Astrocyte of the cerebellum (primary cell): ENCODE data around the gene CXCR6.

Experiments
- DNase-seq: peaks from one replicate; pipeline ENCODE4 v3.0.0-alpha.2; 2011; ENCODE audit warnings: low read depth
- H3K4me3 ChIP-seq: 2 replicates; pipeline ENCODE4 v1.5.1; 2011; ENCODE audit warnings: mild to moderate bottlenecking, low read depth, low read length, moderate library complexity
- in situ Hi-C: cut with HindIII; loops from 2 replicates; pipeline ENCODE4 v1.10.0; 2017; ENCODE audit warnings: low sequenced_read_pairs
- TF ChIP-seq, protein P1 (sequence below): IDR thresholded peaks from 2 replicates; pipeline ENCODE4 v1.5.1; 2012; ENCODE audit warnings: low read length, low read depth, moderate library complexity, mild to moderate bottlenecking; ENCODE audit errors: missing control alignments

Gene CXCR6

DNA sequence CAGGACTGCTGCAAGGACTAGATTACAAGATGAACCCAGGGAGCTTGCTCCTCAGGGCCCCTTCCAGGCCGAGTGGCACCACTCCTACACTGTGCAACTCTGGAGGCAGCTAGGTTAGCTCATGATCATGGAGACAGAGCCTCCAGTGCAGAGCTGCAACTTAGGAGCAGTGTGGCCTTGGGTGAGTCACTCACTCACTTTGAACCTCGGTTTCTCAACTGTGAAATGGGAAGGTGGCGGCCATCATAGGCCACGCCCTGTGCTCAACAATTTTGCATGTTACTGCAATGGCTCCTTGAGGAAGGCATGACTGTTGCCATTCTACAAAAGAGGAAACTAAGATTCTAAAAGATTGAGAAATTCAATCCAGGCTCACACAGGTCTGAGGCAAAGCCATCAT is 11.2 kb upstream of the CXCR6 start:
- TF ChIP-seq, protein P1, sequence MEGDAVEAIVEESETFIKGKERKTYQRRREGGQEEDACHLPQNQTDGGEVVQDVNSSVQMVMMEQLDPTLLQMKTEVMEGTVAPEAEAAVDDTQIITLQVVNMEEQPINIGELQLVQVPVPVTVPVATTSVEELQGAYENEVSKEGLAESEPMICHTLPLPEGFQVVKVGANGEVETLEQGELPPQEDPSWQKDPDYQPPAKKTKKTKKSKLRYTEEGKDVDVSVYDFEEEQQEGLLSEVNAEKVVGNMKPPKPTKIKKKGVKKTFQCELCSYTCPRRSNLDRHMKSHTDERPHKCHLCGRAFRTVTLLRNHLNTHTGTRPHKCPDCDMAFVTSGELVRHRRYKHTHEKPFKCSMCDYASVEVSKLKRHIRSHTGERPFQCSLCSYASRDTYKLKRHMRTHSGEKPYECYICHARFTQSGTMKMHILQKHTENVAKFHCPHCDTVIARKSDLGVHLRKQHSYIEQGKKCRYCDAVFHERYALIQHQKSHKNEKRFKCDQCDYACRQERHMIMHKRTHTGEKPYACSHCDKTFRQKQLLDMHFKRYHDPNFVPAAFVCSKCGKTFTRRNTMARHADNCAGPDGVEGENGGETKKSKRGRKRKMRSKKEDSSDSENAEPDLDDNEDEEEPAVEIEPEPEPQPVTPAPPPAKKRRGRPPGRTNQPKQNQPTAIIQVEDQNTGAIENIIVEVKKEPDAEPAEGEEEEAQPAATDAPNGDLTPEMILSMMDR: no peak
- H3K4me3 ChIP-seq: no peak overlapping the region
- DNase-seq: no peak
- in situ Hi-C loops: loop anchor here (25.0 kb wide), 1 partner anchor 155 kb away; no protein-coding TSS in a partner anchor

DNA sequence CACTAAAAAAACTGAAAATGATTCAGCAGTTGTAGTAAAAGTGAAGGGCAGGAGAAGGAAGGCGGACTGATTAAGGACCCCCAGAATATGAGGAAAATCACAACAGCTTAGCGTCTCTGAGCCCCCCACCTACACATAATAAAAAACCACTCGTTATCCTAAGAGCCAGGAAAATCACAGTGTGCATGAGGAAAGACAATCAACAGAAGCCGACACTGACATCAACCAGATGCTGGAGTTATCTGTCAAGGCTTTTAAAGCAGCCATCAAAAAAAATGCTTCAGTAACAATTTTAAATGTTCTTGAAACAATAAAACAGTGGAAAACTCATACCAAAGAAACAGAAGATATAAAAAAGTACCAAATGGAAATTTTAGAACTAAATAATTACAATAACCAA is 9.7 kb upstream of the CXCR6 start:
- DNase-seq: no peak
- no peak overlapping the region for H3K4me3 ChIP-seq
- in situ Hi-C loops: loop anchor here (25.0 kb wide), 1 partner anchor 154 kb away; no protein-coding TSS in a partner anchor
- TF ChIP-seq, protein P1: no peak

DNA sequence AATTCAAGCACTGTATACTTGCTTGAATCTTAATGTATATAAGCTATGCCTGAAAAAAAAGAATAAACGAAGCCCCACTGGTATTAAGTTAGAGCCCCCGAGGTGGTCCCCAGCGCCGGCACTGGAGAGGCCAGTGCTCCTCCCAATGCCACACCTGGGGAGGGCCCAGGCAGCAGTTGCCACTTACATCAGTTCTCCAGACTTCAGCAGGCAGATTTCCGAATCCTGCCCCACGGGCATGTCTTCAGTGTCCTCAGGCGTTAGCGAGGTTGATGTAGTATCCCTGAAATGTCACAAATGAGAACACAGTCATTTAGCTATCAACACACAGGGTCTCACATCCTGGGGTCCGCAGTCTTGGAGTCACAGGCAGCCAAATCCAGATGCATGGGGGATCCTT is 7.0 kb upstream of the CXCR6 start:
- TF ChIP-seq, protein P1: no peak
- no peak overlapping the region for H3K4me3 ChIP-seq
- in situ Hi-C loops: loop anchor here (25.0 kb wide), 1 partner anchor 151 kb away; no protein-coding TSS in a partner anchor
- no peak for DNase-seq

DNA sequence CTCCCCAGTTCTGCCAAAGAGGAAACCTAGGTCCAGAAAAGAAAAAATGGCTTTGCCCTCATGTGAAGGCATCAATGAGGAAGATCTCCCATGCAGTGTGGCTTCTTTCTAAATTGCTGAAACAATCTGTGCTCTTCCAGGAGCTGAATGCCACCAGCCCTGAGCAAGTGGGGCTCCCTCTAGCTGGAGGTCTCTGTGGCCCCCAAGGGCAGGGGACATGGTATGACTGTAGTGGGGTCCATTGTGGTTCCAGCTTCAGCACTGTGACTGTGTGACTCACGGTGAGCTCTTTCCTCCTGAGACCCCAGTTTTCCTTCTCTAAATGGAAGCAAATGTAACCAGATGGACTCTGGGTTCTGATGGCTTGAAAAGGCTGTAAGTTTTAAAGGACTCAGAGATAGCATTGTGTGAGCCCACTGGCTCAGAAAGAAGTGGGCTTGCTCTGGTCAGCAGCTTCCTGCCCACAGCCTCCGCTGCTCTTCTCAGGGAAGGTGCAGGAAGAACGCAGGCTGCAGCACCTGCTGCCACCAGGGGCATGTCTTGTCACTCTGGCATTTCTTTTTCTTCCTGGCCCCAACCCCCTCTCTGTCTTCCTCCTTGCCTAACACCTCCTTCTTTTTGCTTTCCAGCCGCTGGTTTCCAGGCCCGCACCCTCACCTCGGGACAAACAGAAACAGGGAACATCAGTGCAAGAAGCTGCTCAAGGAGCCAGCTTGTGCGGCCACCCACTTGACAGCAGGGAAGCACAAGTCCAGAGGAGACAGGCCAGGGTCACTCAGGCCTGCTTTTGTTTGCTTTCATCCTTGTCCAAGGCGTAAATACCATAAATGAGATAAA is 5.8 kb upstream of the CXCR6 start:
- in situ Hi-C loops: loop anchor here (25.0 kb wide), 1 partner anchor 150 kb away; no protein-coding TSS in a partner anchor
- H3K4me3 ChIP-seq: no peak overlapping the region
- TF ChIP-seq, protein P1: no peak
- DNase-seq: no peak

DNA sequence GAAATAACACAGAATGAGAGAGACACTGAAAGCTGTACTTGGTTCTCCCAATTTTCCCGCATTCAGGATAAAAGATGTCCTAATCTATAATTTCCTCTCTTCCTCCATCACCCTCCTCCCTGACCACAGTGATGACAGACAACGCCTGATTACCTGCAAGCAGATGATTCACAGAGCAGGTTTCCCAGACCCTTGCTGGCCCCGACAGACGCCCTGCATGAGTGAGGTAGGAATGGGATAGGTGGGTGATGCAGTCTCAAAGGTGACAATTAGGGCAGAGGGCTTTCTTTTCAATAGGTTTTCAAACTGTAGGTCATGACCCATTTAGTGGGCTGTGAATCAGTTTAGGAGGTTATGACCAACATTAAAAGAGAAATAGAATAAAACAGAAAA is 5.2 kb upstream of the CXCR6 start:
- TF ChIP-seq, protein P1: no peak
- in situ Hi-C loops: loop anchor here (25.0 kb wide), 1 partner anchor 149 kb away; no protein-coding TSS in a partner anchor
- no peak for DNase-seq
- no peak overlapping the region for H3K4me3 ChIP-seq

DNA sequence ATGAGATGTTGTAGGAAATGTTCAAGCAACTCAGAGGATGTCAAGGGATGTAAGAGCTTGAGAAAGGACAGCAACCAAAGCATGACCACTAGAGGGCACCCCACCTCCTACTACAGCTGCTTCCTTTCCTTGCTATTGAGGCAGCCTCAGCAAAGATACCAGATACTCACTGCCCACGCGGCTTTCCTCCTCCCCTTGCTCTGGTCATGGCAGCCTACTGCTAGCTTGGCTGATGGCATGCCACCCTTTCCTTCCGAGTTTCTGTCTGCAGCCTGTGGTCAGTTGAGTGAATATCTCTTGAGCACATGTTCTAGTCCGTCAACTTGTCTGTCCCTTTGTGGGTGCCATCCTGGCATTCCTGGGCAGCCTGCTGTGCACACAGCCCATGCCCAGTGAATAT is 4.4 kb upstream of the CXCR6 start:
- H3K4me3 ChIP-seq: no peak overlapping the region
- TF ChIP-seq, protein P1: peak; percentile 89
- in situ Hi-C loops: loop anchor here (25.0 kb wide), 1 partner anchor 148 kb away; no protein-coding TSS in a partner anchor
- DNase-seq: peak; percentile 87
